ENCODE results near the gene CDH11.

Gene CDH11

DNA sequence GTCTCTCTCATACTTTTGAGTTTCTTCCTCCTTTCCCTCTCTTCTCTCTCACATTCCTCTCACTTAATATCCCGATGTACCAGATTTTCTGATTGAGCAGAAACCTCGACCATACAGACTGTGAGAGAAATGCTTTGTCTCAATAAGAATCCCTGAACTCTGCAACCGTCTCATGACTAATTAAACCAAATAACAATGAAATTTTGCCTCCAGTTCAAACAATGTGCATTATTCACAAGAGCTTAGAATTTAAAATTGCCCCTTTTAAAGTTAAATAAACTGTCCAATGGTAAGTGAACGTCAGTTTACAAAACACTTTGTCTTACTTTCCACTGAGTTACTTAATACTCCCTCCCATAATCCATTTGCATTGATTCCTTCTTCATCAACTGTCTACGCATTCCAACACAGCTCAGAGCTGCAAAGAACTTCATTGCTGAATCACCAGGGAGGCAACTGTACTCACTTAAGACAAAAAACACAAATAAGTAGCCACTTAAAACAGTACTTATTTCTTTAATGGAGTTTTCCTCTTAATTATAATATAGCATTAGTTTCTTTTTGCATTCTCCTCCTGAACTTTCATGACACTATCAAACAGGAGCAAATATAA lies 4.9 kb downstream of the CDH11 start:
- no peak for DNase-seq

DNA sequence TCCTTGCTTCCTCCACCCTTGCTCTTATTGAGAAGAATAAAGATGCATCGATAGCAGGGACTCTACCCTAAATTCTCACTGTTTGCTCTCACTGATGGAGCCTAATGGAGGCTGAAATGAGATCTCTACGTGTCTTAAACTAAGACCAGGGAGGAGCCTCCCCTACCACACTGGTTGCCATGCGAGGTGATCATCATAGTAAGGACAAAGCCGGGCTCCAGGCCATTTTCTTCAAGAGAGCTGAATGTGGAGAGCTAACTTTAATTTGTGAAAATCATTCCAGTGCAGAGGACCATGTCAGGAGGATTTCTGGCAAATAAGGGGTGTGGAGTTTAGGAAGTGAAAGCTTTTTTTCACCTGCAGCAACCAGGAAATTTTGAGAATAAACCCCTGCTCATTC lies 5.6 kb downstream of the CDH11 start:
- no peak for DNase-seq

GRCh38 chr16:65114527-65114926 lies 7.3 kb downstream of the CDH11 start:
- no peak for DNase-seq

- no peak for DNase-seq
Observed at GRCh38 chr16:65113441-65113840, 8.4 kb downstream of the CDH11 start.

DNA sequence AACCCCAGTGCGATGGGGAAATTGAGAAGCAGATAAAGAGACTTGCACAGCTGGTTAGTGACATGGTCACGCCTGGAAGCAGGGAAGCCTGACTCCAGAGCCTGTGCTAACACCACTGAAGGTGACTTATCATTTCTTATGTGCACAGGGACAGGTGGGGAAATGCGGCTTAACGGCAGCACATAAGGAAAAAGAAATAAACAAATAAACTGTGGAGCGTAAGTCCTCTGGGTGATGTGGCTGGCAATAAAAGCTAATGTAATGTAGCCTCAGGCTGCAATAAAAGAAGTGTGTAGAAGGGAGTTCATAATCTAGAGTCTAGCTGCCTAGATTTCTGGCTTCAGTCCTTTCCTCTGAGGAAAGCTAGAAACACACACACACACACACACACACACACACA lies 10.6 kb downstream of the CDH11 start:
- no peak for DNase-seq

- DNase-seq = no peak
Observed at GRCh38 chr16:65106757-65107156, 15.1 kb downstream of the CDH11 start.

DNA sequence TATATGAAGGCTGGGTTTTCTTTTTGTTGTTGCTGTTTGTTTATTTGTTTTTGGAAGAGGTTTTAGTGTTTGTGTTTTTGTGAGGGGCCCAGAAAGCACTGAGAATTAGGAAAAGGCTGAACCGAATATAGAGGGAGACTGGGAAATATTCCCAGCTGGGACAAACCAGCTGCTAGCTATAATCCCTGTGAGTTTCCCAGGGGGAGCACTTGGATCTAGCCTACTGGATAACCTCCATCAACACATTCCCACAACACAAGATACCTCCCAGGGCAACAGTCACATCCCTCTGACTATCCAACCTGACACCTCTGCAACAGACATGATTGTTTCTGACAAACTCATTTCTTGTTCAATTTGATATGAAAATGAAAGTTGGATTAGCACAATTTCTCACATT lies 16.7 kb downstream of the CDH11 start:
- DNase-seq = no peak

GRCh38 chr16:65104471-65104870 lies 17.4 kb downstream of the CDH11 start:
- no peak for DNase-seq

- no peak for DNase-seq
Observed at GRCh38 chr16:65102326-65102725, 19.5 kb downstream of the CDH11 start.

- no peak for DNase-seq
Observed at GRCh38 chr16:65101009-65101408, 20.9 kb downstream of the CDH11 start.

- DNase-seq = no peak
Observed at GRCh38 chr16:65099607-65100006, 22.3 kb downstream of the CDH11 start.

- DNase-seq = no peak
Observed at GRCh38 chr16:65098916-65099315, 22.9 kb downstream of the CDH11 start.

- DNase-seq = no peak
Observed at GRCh38 chr16:65097296-65097695, 24.6 kb downstream of the CDH11 start.

DNA sequence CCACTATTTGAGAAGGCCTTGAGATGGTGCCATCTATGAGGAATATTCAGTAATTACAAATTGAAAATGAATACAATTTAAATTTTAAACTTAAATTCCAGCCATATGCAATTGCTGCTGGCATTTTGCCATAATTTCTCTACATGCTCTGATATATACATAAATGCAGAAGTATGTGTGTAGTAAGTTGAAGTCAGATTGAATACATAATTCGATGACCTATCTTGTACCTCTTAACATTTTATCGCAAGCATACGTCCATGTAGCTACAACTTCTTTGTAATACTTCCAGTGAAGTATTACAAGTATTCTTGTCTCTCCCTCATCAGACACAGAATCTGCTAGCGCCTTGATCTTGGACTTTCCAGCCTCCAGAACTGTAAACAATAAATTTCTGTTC lies 26.0 kb downstream of the CDH11 start:
- DNase-seq = no peak

DNA sequence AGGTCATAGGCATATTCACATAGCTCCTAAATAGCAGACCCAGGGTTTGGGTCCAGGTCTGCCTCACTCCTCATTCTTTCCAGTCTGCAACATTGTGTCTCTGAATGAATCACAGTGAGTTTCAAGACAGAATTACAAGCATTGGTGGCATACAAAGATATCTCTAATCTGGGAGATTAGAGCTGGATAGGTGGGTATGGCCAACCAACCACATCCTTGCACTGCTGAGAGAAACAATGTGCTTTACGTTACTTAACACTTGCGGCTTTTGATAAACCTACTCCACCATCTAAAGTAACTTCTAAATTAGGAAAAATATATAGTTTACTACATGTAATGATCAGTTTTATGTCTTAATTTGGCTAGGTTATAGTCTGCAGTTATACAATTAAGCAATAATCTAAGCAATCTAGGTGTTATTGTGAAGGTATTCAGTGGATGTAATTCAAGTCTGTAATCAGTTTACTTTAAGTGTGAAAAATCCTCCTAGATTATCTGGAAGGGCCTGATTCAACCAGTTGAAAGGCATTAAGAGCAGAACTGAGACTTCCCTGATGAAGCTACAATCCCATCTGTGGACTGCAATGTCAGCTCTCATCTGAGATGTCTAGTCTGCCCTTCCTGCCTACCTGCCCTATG lies 26.7 kb downstream of the CDH11 start:
- DNase-seq = no peak

GRCh38 chr16:65094009-65094408 lies 27.9 kb downstream of the CDH11 start:
- no peak for DNase-seq

DNA sequence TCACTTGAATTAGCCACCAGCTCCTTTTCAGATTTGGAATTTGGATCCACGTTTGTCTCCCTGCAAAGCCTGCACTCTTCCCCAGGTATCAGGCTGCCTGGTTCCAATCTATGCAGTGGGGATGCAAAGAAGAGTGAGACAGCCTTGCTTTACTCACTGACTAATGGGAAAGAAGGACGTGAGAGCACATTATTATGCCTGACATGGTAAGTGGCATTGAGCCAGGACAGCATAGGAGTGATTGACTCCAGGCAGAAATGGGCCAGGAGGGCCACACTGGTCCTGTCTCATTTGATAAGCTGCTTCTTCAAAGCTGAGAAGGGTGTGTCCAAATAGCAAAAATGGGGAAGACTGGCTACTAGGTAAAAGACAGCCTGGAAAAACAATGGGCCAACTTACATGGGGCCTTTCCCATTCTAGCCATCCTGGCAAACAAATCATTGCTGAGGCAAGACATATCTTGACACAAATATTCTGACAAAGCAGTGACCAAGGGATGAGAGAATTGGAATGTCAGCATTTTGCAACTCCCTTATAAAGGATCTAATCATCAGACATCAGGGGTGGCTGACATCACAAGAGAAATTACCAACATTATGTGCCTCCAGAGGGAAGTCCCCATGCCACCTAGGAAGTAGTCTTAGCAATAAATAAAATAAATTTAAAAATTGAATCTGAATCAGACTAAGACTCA lies 38.6 kb downstream of the CDH11 start:
- DNase-seq = peak; percentile 25

GRCh38 chr16:65079549-65079948 lies 42.3 kb downstream of the CDH11 start:
- no peak for DNase-seq

GRCh38 chr16:65077181-65077580 lies 44.7 kb downstream of the CDH11 start:
- DNase-seq = no peak

- DNase-seq = peak; percentile 0
Observed at GRCh38 chr16:65075877-65076276, 46.0 kb downstream of the CDH11 start.

- no peak for DNase-seq
Observed at GRCh38 chr16:65071433-65072311, 50.2 kb downstream of the CDH11 start.

DNA sequence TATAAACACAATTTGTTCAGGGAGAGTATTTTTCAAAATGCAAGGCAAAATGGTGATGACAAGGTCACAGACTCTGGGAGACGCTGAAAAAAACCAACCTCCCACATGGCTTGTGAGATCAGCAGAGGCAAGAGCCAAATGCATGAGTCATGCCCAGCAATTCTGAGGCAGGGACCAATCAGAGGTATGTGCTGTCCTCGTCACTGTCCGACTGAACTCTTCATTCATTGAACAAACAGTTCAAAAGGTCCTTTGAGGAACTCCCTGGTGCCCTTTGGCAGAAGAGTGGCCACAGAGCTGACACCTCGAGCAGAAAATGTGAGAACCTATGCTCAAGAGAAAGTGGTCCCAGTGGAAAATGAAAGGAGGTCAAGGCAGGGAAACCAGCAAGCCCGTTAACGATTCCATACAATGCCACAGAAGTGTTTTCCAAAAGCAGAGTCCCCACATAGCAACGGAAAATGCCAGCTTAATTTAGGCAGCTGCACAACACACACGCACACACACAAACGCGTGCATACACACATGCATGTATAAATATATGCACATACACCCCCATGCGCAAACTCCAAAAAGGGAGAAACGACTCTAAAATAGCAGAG lies 50.9 kb downstream of the CDH11 start:
- no peak for DNase-seq

- DNase-seq = no peak
Observed at GRCh38 chr16:65069766-65070165, 52.1 kb downstream of the CDH11 start.
